Activated CD8-positive, alpha-beta memory T cell treated with anti-CD3 and anti-CD28 coated beads for 4 hours (primary cell): ENCODE measurements around the gene EFHC1.

ENCODE experiments used
- DNase-seq, 2 donors: peaks; one replicate each; pipeline ENCODE4 v3.0.0-alpha.2; 2020; ENCODE audit warnings: low read depth in 2 of 2

EFHC1 gene

GRCh38 chr6:52553719-52554118, 133.6 kb downstream of the EFHC1 start:
- DNase-seq, result no peak

DNA sequence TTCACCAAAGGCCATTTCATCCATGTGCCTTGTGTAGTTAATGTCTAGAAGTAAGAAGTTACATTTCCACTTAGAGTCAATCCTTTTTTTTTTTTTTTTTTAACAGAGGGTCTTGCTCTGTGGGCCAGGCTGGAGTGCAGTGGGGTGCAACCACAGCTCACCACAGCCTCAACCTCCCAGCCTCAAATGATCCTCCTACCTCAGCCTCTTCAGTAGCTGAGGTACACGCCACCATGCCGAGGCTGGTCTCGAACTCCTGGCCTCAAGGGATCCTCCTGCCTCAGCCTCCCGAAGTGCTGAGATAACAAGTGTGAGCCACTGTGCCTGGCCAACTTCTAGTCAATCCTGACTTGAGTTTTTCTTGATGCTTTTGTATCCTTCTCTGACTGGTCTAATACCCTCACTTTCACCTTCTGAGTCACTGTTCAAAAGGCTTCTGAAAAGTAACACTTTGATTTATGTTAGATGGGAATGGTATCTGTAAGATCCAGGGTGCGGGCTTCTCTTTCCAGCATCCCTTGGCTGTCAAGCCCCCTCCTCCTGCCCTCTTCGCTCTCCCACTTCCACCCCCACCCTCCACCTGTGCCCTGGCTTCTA, 134.6 kb downstream of the EFHC1 start:
- no peak for DNase-seq

DNA sequence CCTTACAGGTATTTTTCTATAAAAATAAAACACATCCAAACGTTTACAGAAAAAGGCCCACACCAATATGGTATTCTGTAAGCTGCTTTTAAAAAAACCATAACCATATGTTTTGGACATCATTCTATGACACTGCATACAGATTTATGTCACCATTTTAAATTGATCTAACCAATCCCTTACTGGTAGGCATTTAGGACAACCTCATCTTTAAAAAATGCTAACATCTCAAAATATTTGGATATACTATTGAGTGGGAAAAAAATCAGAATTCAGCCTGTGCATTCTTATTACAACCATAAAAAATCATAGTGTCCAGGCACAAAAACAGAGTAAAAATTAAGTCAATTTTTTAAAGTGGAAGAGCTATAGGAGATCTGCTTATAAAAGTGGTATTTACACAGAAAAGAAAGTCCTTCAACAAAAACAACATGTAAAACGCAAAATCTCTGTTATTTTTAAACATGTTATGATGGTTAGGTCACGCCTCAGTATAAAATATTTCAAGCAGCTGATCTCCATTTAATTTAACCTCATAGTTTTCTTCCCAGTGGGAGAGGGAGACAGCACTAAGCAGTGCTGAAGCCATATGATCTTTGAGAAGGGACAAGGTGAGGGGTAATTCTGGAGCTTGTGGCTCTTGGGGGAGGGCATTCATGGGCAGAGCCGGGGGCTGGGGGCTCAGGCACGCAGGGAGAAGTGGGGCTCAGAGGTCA, 135.5 kb downstream of the EFHC1 start:
- DNase-seq, result no peak

- no peak for DNase-seq
These were observed 137.5 kb downstream of the EFHC1 start for GRCh38 chr6:52557389-52558265.

DNA sequence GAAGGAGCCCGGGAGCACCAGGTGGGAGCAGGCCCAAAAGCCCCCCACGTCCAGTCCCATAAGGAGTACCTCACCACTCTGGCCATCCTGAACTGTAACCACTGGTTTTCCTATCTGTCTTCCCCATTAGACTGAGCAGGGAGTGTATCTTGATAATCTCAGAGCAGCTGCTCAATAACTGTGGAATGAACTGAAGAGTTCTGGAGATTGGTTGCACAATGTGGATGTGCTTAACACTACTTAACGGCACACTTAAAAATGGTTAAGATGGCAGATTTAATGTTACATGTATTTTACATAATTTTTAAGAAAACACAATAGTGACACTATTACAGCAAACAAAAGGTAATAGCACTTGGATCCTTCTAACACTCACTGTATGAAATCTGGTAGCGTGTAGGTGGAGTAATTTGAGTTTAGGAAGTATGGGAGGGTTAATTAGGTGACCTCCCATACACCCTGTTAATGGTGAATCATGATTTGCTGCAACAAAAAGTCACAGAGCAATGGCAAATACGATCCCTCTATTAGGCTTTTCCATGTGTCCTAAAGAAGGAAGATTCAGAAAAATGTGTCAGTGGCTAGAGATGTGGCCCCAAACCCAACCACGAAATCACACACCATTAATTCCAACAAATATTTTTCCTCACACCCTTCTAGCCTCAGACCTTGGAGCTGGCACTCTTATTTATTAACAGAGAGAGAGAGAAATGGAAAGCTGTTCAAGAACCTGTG, 138.3 kb downstream of the EFHC1 start:
- no peak for DNase-seq

DNA sequence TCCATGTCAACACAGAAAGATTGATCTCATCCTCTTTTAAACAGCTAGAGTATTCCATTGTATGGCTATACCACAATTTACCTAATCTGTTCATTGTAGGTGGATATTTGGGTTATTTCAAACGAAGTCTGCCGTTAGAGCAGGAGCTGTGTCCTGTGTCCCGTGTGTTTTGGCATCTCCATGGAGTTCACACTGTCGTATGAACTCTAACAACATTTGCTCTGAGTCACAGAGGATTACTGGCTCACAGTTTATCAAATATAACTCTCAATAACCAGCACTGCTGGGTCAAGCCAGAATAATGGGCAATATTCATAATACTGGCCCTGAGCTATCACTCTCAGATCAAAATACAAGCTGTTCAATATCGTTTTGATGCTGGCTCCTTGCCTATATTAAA, 140.3 kb downstream of the EFHC1 start:
- DNase-seq, result no peak

DNA sequence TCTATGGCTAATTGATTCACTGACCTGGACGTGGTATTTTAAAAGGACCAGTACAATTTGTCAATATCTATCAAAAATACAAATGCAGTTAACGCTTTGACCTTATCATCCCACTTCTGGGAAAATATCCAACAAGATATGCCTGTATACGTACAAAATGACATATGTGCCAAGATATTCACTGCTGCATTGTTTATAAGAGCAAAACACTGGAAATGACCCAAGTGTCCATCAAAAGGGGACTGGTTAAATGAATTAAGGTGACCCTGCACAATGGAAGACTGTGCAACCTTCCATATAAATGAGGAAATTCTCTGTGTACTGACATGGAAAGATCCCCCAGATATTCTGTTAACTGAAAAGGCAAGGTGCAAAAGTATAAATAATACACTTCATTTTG, 142.8 kb downstream of the EFHC1 start:
- DNase-seq, result no peak

- DNase-seq, result no peak
These were observed 144.7 kb downstream of the EFHC1 start for GRCh38 chr6:52564856-52565255.

- DNase-seq, result no peak
These were observed 146.1 kb downstream of the EFHC1 start for GRCh38 chr6:52566201-52566600.

DNA sequence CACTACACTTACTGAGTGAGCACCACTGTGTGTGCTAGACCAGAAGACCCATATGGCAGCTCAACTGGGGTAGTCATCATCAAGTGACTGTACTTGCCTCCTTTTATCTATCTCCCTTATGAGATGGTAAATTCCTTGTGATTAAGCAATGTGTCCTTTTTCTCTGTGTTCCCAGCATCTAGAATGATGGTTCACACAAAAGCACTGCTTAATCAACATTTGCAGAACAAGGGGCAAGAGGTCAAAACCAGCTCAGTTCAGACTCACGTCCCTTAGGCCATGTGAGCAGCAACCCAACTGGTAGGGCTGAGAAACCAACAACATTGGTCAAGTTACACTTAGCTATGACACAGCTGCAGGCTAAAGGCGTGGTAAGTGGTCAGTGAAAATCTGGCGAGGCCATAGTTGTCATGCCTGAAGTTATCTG, 146.7 kb downstream of the EFHC1 start:
- no peak for DNase-seq

DNA sequence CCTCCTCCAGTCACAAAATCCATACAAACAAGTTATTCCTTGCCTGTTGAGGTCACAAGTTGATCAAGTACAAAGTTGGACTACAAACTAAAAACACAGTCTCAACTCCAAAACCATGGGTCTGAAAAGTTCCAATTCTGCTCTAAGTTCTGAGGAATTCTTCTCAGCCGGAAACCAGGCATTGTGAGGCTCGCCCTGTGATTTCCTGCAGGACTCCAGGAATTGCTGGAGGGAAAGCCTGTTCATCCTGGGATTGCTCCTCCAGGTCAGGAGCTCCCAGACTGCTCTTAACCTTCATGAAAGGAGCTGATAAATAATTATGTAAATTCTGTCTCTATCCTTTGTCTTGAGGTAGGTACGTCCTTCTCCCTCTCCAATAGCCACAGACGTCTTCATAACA, 148.2 kb downstream of the EFHC1 start:
- DNase-seq, result no peak

- no peak for DNase-seq
These were observed 150.2 kb downstream of the EFHC1 start for GRCh38 chr6:52570291-52570700.

- DNase-seq, result no peak
These were observed 151.1 kb downstream of the EFHC1 start for GRCh38 chr6:52571099-52571755.

DNA sequence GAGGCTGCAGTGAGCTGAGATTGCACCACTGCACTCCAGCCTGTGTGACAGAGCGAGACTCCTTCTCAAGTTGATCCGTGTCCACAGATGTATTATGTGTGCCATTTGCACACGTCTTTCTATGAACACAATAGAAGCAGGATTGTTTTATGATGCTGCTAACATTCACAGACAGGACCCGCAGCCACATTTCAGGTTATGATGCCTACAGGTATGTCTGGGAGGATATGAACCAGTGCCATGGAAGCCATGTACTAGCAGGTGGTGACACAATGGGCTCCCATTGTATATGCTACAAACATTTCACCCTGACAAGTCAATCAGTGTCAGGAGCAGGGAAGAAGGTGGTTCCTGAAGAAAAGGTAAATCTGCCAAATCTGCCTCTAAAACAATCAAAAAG, 152.4 kb downstream of the EFHC1 start:
- no peak for DNase-seq

- DNase-seq, result no peak
These were observed 153.2 kb downstream of the EFHC1 start for GRCh38 chr6:52573295-52573694.
